Measurements from ENCODE around the gene SERF1B.
"Not testable (repeated sequence)": the region's sequence is repeated elsewhere in the genome, so short reads cannot be mapped to it uniquely, and the experiment has no call there.

Gene SERF1B

GRCh38 chr5:70025106-70025844, at the start of gene SERF1B:
SERF1B (plus strand) TSS chr5:70025251; CDS start chr5:70025452, 201 bp downstream.
- not testable (repeated sequence) for DNase-seq

- not testable (repeated sequence) for DNase-seq
Measured at GRCh38 chr5:69991713-69992112, 33.3 kb upstream of the SERF1B start.

- DNase-seq = not testable (repeated sequence)
Measured at GRCh38 chr5:69995535-69995934, 29.5 kb upstream of the SERF1B start.

DNA sequence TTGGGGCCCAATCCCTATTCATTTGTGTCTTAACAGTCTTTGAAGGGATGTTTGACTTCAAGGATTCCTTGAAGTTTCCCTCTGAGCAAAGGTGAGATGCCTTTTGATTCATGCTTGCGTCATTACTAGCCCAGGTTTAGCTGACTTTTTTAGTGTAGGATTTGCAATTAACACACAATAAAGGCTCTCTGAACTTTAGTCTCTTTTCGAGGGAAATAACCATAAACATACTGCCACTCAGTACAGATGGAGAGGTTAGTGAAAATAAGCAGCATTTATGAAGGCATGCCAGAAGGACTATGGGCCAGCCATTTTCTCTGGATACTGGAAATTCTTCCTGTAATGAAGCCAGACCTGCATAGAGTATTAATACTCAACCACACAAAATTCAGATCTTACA, 4.4 kb upstream of the SERF1B start:
- DNase-seq = not testable (repeated sequence)

GRCh38 chr5:70025845-70026145, 744 bp downstream of the SERF1B start:
- not testable (repeated sequence) for DNase-seq

DNA sequence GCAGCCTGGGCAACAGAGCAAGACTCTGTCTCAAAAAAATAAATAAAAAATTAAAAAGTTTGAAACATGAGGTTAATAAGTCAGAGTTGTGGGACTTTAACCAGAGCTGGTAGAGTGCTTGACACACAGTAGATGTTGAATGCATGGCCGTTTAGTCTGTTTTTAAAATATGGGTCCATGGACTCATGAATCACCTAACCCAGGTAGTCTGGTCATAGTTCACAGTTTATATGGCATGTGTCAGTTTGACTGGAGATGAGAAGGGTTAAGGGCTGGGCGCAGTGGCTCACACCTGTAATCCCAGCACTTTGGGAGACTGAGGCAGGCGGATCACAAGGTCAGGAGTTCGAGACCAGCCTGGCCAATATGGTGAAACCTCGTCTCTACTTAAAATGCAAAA, 6.2 kb downstream of the SERF1B start:
- DNase-seq = not testable (repeated sequence)

GRCh38 chr5:70041411-70041810, 16.4 kb downstream of the SERF1B start:
- DNase-seq = not testable (repeated sequence)

GRCh38 chr5:70049790-70050142, 24.7 kb downstream of the SERF1B start:
- DNase-seq = not testable (repeated sequence)

DNA sequence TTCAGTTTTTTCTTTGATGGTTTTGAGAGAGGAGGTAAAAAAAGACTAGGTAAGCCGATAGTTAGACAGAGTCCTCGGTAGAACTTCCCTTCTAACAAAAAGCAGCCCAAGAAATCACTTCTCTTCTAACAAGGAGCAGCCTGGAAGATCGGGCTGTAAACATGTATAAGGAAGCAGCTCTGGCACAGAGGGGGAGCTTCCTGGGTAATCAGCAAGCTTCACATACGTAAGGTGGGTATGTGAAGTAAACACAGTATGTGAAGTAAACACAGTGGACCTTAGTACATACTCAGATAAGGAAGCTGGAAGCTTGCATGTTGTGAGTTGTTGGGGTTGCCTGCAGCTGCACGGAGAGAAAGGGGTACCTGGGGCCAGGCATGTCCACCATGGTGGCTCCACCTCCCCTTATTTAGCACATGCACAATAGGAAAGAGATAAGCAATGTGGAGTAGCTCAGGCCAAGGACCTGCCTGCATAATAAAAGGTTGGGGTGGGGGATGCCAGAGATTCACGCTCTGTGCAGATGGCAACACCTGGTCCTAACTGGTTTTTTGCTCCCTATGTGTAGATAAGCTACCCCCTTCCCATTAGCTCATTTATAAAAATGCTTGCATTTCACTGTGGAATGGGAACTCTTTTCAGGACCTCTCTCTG, 31.4 kb downstream of the SERF1B start:
- DNase-seq = not testable (repeated sequence)

DNA sequence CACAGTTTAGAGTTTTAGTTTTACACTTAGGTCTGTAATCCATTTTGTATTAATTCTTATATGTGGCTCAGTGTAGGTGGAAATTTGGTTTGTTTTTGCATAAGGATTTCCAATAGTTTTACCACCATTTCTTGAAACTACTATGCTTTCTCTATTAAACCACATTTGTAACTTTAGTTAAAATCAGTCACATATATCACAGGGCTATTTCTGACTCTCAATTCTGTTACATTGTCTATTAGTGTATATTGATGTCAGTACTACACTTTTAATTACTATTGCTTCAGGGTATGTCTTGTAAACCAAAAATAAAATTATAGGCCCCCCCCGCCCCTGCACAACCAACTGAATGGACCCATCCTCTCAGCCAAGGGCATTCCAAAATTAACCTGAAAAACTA, 32.1 kb downstream of the SERF1B start:
- DNase-seq = not testable (repeated sequence)

- not testable (repeated sequence) for DNase-seq
Measured at GRCh38 chr5:70077632-70078031, 52.6 kb downstream of the SERF1B start.

DNA sequence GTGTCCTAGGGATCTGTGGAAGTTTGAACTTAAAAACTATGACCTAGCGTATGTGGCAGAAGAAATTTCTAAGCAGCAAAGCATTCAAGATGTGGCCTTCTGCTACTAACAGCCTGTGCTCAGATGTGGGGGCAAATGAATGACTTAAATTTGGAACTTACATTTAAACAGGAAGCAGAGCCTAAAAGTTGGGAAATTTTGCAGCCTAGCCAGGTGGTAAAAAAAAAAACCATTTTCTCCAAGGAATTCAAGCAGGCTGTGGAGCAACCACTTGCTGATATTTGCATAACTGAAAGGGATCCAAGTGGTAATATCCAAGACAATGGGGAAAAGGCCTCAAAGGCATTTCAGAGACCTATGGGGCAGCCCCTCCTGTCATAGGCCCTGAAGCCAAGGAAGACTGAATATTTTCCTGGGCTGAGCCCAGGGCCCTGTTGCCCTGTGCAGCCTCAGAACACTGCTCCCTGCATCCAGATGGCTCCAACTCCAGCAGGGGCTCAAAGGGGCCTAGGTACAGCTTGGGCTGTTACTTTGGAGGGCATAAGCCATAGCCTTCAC, 63.9 kb downstream of the SERF1B start:
- DNase-seq = not testable (repeated sequence)

- DNase-seq = not testable (repeated sequence)
Measured at GRCh38 chr5:70091776-70092175, 66.7 kb downstream of the SERF1B start.
